Adrenal gland (tissue), 12 donors: ENCODE data around the gene TMEM132D. TPM values are rescaled to one million over a fixed set of nuclear protein-coding genes. Genes with fewer than 3 reads are reported as not detected.

Source experiments
- DNase-seq, 7 donors: peaks; one replicate each; pipeline ENCODE4 v3.0.0-alpha.2; 2019 to 2020
- H3K27ac ChIP-seq, 5 donors: fragments of 200-600 bp; sonication (generic) in 4 of 5; 1 replicate in 3 of 5; 2 replicates in 2 of 5; pipeline versions ENCODE4 v1.5.1 to v1.8.0; 2016 to 2020; ENCODE audit warnings: mild to moderate bottlenecking in 1 of 5
- H3K27me3 ChIP-seq: fragments of 200-600 bp; 2 replicates; pipeline ENCODE4 v1.8.0; 2021
- H3K36me3 ChIP-seq, 2 donors: fragments of 200-600 bp; replicated peaks in 1 of 2; 1 replicate in 1 of 2; 2 replicates in 1 of 2; pipeline versions ENCODE4 v1.5.1 to v1.8.0; 2018 to 2022
- H3K4me1 ChIP-seq, 2 donors: fragments of 200-600 bp; replicated peaks in 1 of 2; 1 replicate in 1 of 2; 2 replicates in 1 of 2; pipeline versions ENCODE4 v1.5.1 to v1.8.0; 2018 to 2021
- H3K4me3 ChIP-seq, 4 donors: fragments of 200-600 bp; sonication (generic) in 3 of 4; one replicate each; pipeline ENCODE4 v1.5.1; 2016 to 2018
- H3K9me3 ChIP-seq, 3 donors: fragments of 200-600 bp; sonication (generic) in 1 of 3; replicated peaks in 1 of 3; 1 replicate in 2 of 3; 2 replicates in 1 of 3; pipeline versions ENCODE4 v1.5.1 to v1.8.0; 2016 to 2021
- POLR2A ChIP-seq, 2 donors: fragments of 450-650 bp; IDR thresholded peaks; one replicate each; pipeline ENCODE4 v1.6.1; 2017; ENCODE audit warnings: antibody characterized with exemption in 2 of 2, mild to moderate bottlenecking in 2 of 2, moderate library complexity in 1 of 2
- WGBS, 4 donors: extraction: QIAGEN DNeasy Blood & Tissue Kit in 2 of 4; methylation state at CpG; one replicate each; pipeline versions ENCODE4 v1.1.5 to v1.1.7; 2013 to 2017; 5-methylcytosine and 5-hydroxymethylcytosine counted together
- intact Hi-C, 2 donors: fragments of 100-400 bp; cut with DNase I; formaldehyde crosslinking; loops; one replicate each; pipeline versions ENCODE4 v1.14.1 to v1.15.0; 2022 to 2023
- polyA plus RNA-seq, 3 donors: library from polyadenylated mRNA; stranded (reverse); fragments of 200-250 nt in 2 of 3; fragments of 350-450 nt in 1 of 3; fragmentation: Illumina TruSeq in 1 of 3; extraction: RNeasy Lipid Tissue Mini Kit (QIAGEN cat#74804) in 1 of 3; gene quantifications; one replicate each; pipeline ENCODE4 v1.2.3, GENCODE V29; 2013 to 2014
- total RNA-seq, 9 donors: library from RNA; depleted of rRNA in 4 of 9; stranded (reverse); fragments of >200 nt in 4 of 9; fragments of 120-200 nt in 1 of 9; fragmentation: NEBNext Ultra II Directional in 1 of 9; extraction: Animal tissue kit (Norgen Biotek cat#: 25700) in 1 of 9; gene quantifications; one replicate each; pipeline versions ENCODE4 v1.1.0 to v1.2.4, GENCODE V29; 2013 to 2023
- TF ChIP-seq, protein P1 (sequence below), 6 experiments: fragments of 450-650 bp in 4 of 6; fragments of 200-600 bp in 2 of 6; sonication (generic) in 1 of 6; IDR thresholded peaks; 1 replicate in 5 of 6; 2 replicates in 1 of 6; pipeline versions ENCODE4 v1.5.1 to v1.8.0; 2016 to 2021; ENCODE audit warnings: antibody characterized with exemption in 6 of 6, mild to moderate bottlenecking in 2 of 6, moderate library complexity in 1 of 6
- donor health status: healthy with polysubstance abuse.
- donor health status: Bipolar disorder and iron deficiency.
- donor health status: DM: yes; HTN: yes; CAD: no.
- donor health status: DM: no; HTN: no; CAD: no.
- donor health status: DM: no; HTN: no; CAD: no.
- donor health status: DM: yes; HTN: yes; CAD: no.

The TMEM132D gene
- total and polyA plus RNA-seq, 12 donors = 0.03 to 0.83 (median 0.35) TPM; not detected in 8

- no peak for TF ChIP-seq POLR2A (IDR thresholded peaks at IDR 0.05)
- TF ChIP-seq, protein P1, sequence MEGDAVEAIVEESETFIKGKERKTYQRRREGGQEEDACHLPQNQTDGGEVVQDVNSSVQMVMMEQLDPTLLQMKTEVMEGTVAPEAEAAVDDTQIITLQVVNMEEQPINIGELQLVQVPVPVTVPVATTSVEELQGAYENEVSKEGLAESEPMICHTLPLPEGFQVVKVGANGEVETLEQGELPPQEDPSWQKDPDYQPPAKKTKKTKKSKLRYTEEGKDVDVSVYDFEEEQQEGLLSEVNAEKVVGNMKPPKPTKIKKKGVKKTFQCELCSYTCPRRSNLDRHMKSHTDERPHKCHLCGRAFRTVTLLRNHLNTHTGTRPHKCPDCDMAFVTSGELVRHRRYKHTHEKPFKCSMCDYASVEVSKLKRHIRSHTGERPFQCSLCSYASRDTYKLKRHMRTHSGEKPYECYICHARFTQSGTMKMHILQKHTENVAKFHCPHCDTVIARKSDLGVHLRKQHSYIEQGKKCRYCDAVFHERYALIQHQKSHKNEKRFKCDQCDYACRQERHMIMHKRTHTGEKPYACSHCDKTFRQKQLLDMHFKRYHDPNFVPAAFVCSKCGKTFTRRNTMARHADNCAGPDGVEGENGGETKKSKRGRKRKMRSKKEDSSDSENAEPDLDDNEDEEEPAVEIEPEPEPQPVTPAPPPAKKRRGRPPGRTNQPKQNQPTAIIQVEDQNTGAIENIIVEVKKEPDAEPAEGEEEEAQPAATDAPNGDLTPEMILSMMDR (IDR thresholded peaks at IDR 0.05) = no peak
- Histone ChIP-seq H3K27ac (no peak overlapping the region), H3K36me3 (no peaks in the 10 kb centered on the region), H3K27me3 (no peaks in the 10 kb centered on the region), H3K9me3 (no peaks in the 10 kb centered on the region), H3K4me1 (no peaks in the 10 kb centered on the region), H3K4me3 (no peak overlapping the region)
- WGBS, 4 donors = 63 to 73% (median 70%) methylated on average over 4 of the region's 4 CpGs
- intact Hi-C loops = no loop called here
- DNase-seq = no peak
Observed at GRCh38 chr12:129373746-129374145, 530.1 kb downstream of the TMEM132D start.

DNA sequence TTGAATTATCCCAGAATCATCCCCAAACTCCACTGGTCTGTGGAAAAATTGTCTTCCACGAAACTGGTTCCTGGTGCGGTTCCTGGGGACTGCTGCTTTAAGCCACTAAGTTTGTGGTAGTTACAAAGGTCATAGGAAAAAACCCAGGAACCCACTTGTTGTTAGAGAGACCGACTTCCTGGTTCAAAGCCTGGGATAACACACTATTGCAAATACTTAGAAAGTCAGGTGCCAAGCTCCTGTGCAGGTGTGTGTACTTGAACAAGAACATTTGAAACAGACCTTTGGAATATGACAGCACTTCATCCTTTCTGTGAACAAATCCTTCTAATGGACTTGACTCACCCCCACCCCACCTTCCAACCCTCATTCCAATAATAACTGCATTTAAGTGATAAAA is 530.9 kb downstream of the TMEM132D start:
- no peaks in the 10 kb centered on the region for H3K36me3 ChIP-seq
- H3K9me3 ChIP-seq = no peaks in the 10 kb centered on the region
- no peaks in the 10 kb centered on the region for H3K4me1 ChIP-seq
- intact Hi-C loops = no loop called here
- H3K4me3 ChIP-seq = no peak overlapping the region
- no peak for TF ChIP-seq POLR2A (IDR thresholded peaks at IDR 0.05)
- TF ChIP-seq, protein P1 (IDR thresholded peaks at IDR 0.05) = no peak
- no peak overlapping the region for H3K27ac ChIP-seq
- WGBS, 4 donors = 44 to 86% (median 47%) methylated on average over 3 of the region's 3 CpGs
- no peak for DNase-seq
- H3K27me3 ChIP-seq = no peaks in the 10 kb centered on the region

GRCh38 chr12:129372348-129372747 is 531.5 kb downstream of the TMEM132D start:
- Histone ChIP-seq H3K36me3 (no peaks in the 10 kb centered on the region), H3K4me3 (no peak overlapping the region), H3K4me1 (no peaks in the 10 kb centered on the region), H3K9me3 (no peaks in the 10 kb centered on the region), H3K27me3 (no peaks in the 10 kb centered on the region), H3K27ac (no peak overlapping the region)
- no peak for DNase-seq
- 79 to 100% (median 81%) methylated on average over 2 of the region's 2 CpGs for WGBS, 4 donors
- intact Hi-C loops = no loop called here
- TF ChIP-seq POLR2A (IDR thresholded peaks at IDR 0.05) = no peak
- TF ChIP-seq, protein P1 (IDR thresholded peaks at IDR 0.05) = no peak

DNA sequence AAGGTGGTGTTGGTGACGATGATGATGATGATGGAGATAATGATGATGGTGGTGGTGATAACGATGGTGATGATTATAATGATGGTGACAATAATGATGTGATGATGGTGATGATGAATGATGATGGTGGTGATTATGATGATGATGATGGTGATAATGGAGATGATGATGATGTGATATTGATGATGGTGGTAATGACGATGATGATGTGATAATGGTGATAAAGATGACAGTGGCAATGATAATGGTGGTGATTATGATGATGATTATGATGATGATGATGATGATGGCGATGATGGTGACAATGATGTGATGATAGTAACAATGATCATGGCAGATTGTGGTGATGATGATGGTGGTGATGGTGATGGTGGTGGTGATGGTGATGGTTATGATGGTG is 532.6 kb downstream of the TMEM132D start:
- H3K27me3 ChIP-seq = no peaks in the 10 kb centered on the region

More for the DNA sequence above, 532.6 kb downstream of the TMEM132D start:
- no peaks in the 10 kb centered on the region for H3K4me1 ChIP-seq
- DNase-seq = no peak
- no peaks in the 10 kb centered on the region for H3K9me3 ChIP-seq
- TF ChIP-seq POLR2A (IDR thresholded peaks at IDR 0.05) = no peak
- TF ChIP-seq, protein P1 (IDR thresholded peaks at IDR 0.05) = no peak
- H3K4me3 ChIP-seq = no peak overlapping the region
- intact Hi-C loops = no loop called here
- no peaks in the 10 kb centered on the region for H3K36me3 ChIP-seq
- no peak overlapping the region for H3K27ac ChIP-seq
- 59 to 79% (median 65%) methylated on average over 4 of the region's 4 CpGs for WGBS, 4 donors
